CD4-positive, alpha-beta T cell treated with Interleukin-4 for 4 hours (primary cell): Measurements from ENCODE around the gene UBR1.
"Not testable (repeated sequence)": the region's sequence is repeated elsewhere in the genome, so short reads cannot be mapped to it uniquely, and the experiment has no call there.

Experiments
- DNase-seq: peaks from one replicate; pipeline ENCODE4 v3.0.0-alpha.2; 2020

Gene UBR1

GRCh38 chr15:43048935-43049334 is 56.9 kb downstream of the UBR1 start:
- no peak for DNase-seq

- no peak for DNase-seq
Observed at GRCh38 chr15:43046484-43046883, 59.4 kb downstream of the UBR1 start.

GRCh38 chr15:43042885-43043284 is 63.0 kb downstream of the UBR1 start:
- DNase-seq, result no peak

- not testable (repeated sequence) for DNase-seq
Observed at GRCh38 chr15:43041085-43041484, 64.8 kb downstream of the UBR1 start.

GRCh38 chr15:43035240-43035639 is 70.6 kb downstream of the UBR1 start:
- not testable (repeated sequence) for DNase-seq

GRCh38 chr15:43029476-43029875 is 76.4 kb downstream of the UBR1 start:
- no peak for DNase-seq

- no peak for DNase-seq
Observed at GRCh38 chr15:43025150-43025549, 80.7 kb downstream of the UBR1 start.

GRCh38 chr15:43014671-43015070 is 91.2 kb downstream of the UBR1 start:
- DNase-seq, result not testable (repeated sequence)

GRCh38 chr15:43009206-43009605 is 96.6 kb downstream of the UBR1 start:
- no peak for DNase-seq

GRCh38 chr15:43008150-43008549 is 97.7 kb downstream of the UBR1 start:
- DNase-seq, result no peak

- DNase-seq, result no peak
Observed at GRCh38 chr15:43007551-43007950, 98.3 kb downstream of the UBR1 start.

GRCh38 chr15:43006991-43007390 is 98.8 kb downstream of the UBR1 start:
- no peak for DNase-seq

- DNase-seq, result not testable (repeated sequence)
Observed at GRCh38 chr15:43004886-43005595, 100.8 kb downstream of the UBR1 start.

- DNase-seq, result no peak
Observed at GRCh38 chr15:42999201-42999779, 106.5 kb downstream of the UBR1 start.

- no peak for DNase-seq
Observed at GRCh38 chr15:42996871-42997270, 109.0 kb downstream of the UBR1 start.

- no peak for DNase-seq
Observed at GRCh38 chr15:42994546-42994945, 111.3 kb downstream of the UBR1 start.

GRCh38 chr15:42992626-42993025 is 113.2 kb downstream of the UBR1 start:
- no peak for DNase-seq

- DNase-seq, result no peak
Observed at GRCh38 chr15:42986693-42987342, 119.0 kb downstream of the UBR1 start.

GRCh38 chr15:42984493-42985034 is 121.3 kb downstream of the UBR1 start:
- no peak for DNase-seq

- not testable (repeated sequence) for DNase-seq
Observed at GRCh38 chr15:42979113-42979512, 126.7 kb downstream of the UBR1 start.

- DNase-seq, result no peak
Observed at GRCh38 chr15:42974202-42974862, 131.5 kb downstream of the UBR1 start.

GRCh38 chr15:42973114-42973513 is 132.7 kb downstream of the UBR1 start:
- DNase-seq, result no peak

- no peak for DNase-seq
Observed at GRCh38 chr15:42971830-42972229, 134.0 kb downstream of the UBR1 start.
